Liver (tissue), 3 donors: ENCODE measurements around the gene PFKFB3.

Source experiments
- EGR1 ChIP-seq, 2 donors: IDR thresholded peaks; 2 replicates each; pipeline ENCODE4 v1.6.1; 2016 to 2018; ENCODE audit warnings: antibody characterized with exemption in 2 of 2, low read depth in 2 of 2
- GABPA ChIP-seq, 2 donors: IDR thresholded peaks in 1 of 2; conservative IDR thresholded peaks in 1 of 2; 2 replicates each; pipeline ENCODE4 v1.6.1; 2016; ENCODE audit warnings: antibody characterized with exemption in 2 of 2, mild to moderate bottlenecking in 1 of 2, moderate library complexity in 1 of 2
- HNF4G ChIP-seq: IDR thresholded peaks from 2 replicates; pipeline ENCODE4 v1.6.1; 2016; ENCODE audit warnings: antibody characterized with exemption
- NR2F2 ChIP-seq: IDR thresholded peaks from 2 replicates; pipeline ENCODE4 v1.6.1; 2016; ENCODE audit warnings: antibody characterized with exemption
- RAD21 ChIP-seq, 2 donors: IDR thresholded peaks; 2 replicates each; pipeline ENCODE4 v1.6.1; 2016; ENCODE audit warnings: antibody characterized with exemption in 2 of 2, mild to moderate bottlenecking in 2 of 2
- RXRA ChIP-seq, 2 donors: IDR thresholded peaks; 2 replicates each; pipeline ENCODE4 v1.6.1; 2017 to 2018; ENCODE audit warnings: antibody characterized with exemption in 2 of 2, mild to moderate bottlenecking in 1 of 2
- SP1 ChIP-seq: IDR thresholded peaks from 2 replicates; pipeline ENCODE4 v1.6.1; 2018; ENCODE audit warnings: antibody characterized with exemption, mild to moderate bottlenecking
- TAF1 ChIP-seq: conservative IDR thresholded peaks from 2 replicates; pipeline ENCODE4 v1.6.1; 2016; ENCODE audit warnings: antibody characterized with exemption, mild to moderate bottlenecking
- YY1 ChIP-seq: IDR thresholded peaks from 2 replicates; pipeline ENCODE4 v1.6.1; 2016; ENCODE audit warnings: antibody characterized with exemption, mild to moderate bottlenecking
- TF ChIP-seq, protein P1 (sequence below): IDR thresholded peaks from 2 replicates; pipeline ENCODE4 v1.6.1; 2016; ENCODE audit warnings: antibody characterized with exemption
- TF ChIP-seq, protein P2 (sequence below): fragments of 150-350 bp; IDR thresholded peaks from 2 replicates; pipeline ENCODE4 v1.5.1; 2017; ENCODE audit warnings: improper control_type of control experiment, low read depth, low read length; ENCODE audit not compliant: missing input control
- TF ChIP-seq, protein P3 (sequence below): IDR thresholded peaks from 2 replicates; pipeline ENCODE4 v1.6.1; 2016; ENCODE audit warnings: antibody characterized with exemption
- TF ChIP-seq, protein P4 (sequence below): IDR thresholded peaks from 2 replicates; pipeline ENCODE4 v1.6.1; 2016; ENCODE audit warnings: antibody characterized with exemption, mild to moderate bottlenecking
- TF ChIP-seq, protein P5 (sequence below): IDR thresholded peaks from 2 replicates; pipeline ENCODE4 v1.6.1; 2016; ENCODE audit warnings: antibody characterized with exemption
- donor health status: healthy.
- donor health status: healthy.

DNA sequence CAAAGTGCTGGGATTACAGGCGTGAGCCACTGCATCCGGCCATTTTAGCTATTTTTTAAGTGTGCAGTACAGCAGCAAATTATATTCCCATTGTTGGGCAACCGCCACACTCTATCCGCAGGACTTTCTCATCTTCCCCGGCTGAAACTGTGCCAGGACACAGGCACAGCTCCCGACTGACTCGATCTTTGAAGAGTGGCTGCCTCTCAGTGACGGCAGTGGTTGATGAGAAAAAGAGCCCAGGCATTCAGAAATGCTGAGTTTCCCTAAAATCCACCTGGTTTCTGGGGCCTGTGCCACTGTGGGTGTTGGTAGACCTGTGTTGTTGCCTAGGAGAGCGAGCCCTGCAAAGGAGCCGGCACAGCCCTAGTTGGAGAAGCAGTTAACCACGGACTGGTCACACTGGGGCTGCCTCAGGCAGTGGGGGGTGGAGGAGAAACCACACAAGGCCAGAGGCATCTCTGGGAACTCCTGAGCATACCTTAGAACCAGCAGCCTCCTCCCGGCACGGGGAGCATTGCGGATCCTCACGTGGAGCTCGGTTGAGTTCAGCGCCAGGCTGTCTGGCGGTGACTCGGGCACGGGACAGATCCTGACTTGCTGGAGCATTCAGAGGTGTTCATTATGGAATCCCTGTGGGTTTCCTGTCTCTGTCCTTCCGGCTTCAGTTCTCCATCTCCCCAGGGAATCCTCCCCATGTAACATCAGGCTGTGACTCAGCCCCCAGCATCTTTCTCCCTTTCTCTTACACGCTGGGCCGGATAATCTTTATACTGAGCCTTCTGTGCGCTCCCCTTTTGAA lies 16.2 kb downstream of the PFKFB3 start:
- TF ChIP-seq, protein P1, sequence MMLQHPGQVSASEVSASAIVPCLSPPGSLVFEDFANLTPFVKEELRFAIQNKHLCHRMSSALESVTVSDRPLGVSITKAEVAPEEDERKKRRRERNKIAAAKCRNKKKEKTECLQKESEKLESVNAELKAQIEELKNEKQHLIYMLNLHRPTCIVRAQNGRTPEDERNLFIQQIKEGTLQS = no peak
- TF ChIP-seq, protein P2, sequence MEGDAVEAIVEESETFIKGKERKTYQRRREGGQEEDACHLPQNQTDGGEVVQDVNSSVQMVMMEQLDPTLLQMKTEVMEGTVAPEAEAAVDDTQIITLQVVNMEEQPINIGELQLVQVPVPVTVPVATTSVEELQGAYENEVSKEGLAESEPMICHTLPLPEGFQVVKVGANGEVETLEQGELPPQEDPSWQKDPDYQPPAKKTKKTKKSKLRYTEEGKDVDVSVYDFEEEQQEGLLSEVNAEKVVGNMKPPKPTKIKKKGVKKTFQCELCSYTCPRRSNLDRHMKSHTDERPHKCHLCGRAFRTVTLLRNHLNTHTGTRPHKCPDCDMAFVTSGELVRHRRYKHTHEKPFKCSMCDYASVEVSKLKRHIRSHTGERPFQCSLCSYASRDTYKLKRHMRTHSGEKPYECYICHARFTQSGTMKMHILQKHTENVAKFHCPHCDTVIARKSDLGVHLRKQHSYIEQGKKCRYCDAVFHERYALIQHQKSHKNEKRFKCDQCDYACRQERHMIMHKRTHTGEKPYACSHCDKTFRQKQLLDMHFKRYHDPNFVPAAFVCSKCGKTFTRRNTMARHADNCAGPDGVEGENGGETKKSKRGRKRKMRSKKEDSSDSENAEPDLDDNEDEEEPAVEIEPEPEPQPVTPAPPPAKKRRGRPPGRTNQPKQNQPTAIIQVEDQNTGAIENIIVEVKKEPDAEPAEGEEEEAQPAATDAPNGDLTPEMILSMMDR = no peak
- TF ChIP-seq SP1 = no peak
- no peak for TF ChIP-seq TAF1
- TF ChIP-seq RXRA (IDR thresholded peaks at IDR 0.05) = no peak
- no peak for TF ChIP-seq RAD21 (IDR thresholded peaks at IDR 0.05)
- TF ChIP-seq EGR1 (IDR thresholded peaks at IDR 0.05; ENCODE audit: low read depth in 2 of 2) = no peak
- TF ChIP-seq, protein P3, sequence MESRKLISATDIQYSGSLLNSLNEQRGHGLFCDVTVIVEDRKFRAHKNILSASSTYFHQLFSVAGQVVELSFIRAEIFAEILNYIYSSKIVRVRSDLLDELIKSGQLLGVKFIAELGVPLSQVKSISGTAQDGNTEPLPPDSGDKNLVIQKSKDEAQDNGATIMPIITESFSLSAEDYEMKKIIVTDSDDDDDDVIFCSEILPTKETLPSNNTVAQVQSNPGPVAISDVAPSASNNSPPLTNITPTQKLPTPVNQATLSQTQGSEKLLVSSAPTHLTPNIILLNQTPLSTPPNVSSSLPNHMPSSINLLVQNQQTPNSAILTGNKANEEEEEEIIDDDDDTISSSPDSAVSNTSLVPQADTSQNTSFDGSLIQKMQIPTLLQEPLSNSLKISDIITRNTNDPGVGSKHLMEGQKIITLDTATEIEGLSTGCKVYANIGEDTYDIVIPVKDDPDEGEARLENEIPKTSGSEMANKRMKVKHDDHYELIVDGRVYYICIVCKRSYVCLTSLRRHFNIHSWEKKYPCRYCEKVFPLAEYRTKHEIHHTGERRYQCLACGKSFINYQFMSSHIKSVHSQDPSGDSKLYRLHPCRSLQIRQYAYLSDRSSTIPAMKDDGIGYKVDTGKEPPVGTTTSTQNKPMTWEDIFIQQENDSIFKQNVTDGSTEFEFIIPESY = no peak
- TF ChIP-seq, protein P4, sequence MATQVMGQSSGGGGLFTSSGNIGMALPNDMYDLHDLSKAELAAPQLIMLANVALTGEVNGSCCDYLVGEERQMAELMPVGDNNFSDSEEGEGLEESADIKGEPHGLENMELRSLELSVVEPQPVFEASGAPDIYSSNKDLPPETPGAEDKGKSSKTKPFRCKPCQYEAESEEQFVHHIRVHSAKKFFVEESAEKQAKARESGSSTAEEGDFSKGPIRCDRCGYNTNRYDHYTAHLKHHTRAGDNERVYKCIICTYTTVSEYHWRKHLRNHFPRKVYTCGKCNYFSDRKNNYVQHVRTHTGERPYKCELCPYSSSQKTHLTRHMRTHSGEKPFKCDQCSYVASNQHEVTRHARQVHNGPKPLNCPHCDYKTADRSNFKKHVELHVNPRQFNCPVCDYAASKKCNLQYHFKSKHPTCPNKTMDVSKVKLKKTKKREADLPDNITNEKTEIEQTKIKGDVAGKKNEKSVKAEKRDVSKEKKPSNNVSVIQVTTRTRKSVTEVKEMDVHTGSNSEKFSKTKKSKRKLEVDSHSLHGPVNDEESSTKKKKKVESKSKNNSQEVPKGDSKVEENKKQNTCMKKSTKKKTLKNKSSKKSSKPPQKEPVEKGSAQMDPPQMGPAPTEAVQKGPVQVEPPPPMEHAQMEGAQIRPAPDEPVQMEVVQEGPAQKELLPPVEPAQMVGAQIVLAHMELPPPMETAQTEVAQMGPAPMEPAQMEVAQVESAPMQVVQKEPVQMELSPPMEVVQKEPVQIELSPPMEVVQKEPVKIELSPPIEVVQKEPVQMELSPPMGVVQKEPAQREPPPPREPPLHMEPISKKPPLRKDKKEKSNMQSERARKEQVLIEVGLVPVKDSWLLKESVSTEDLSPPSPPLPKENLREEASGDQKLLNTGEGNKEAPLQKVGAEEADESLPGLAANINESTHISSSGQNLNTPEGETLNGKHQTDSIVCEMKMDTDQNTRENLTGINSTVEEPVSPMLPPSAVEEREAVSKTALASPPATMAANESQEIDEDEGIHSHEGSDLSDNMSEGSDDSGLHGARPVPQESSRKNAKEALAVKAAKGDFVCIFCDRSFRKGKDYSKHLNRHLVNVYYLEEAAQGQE = no peak
- TF ChIP-seq, protein P5, sequence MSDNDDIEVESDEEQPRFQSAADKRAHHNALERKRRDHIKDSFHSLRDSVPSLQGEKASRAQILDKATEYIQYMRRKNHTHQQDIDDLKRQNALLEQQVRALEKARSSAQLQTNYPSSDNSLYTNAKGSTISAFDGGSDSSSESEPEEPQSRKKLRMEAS = no peak
- TF ChIP-seq YY1 = no peak
- no peak for TF ChIP-seq HNF4G
- TF ChIP-seq NR2F2 = no peak
- TF ChIP-seq GABPA (IDR thresholded peaks at IDR 0.05 in 1 of 2, conservative IDR thresholded peaks at IDR 0.05 in 1 of 2) = no peak
